SK-N-SH treated with all-trans-retinoic acid at 6 μM for 48 hours (cell line): Measurements from ENCODE around the gene HEYL.

Experiments
- ATAC-seq: fragments of 200-7000 bp; cut with Tn5 transposase; 3 replicates; pipeline ENCODE4 v1.9.1; 2020; ENCODE audit warnings: mild to moderate bottlenecking, moderate library complexity
- ARNTL ChIP-seq: fragments of 450-650 bp; formaldehyde crosslinking; IDR thresholded peaks from 2 replicates; pipeline ENCODE4 v1.5.0; 2020; ENCODE audit warnings: low read depth, mild to moderate bottlenecking, moderate library complexity, borderline replicate concordance
- BACH2 ChIP-seq: fragments of 250-450 bp; sonication (Bioruptor Pico); IDR thresholded peaks from 2 replicates; pipeline ENCODE4 v1.9.0; 2021; ENCODE audit warnings: mild to moderate bottlenecking, borderline replicate concordance
- CSDC2 ChIP-seq: fragments of 250-450 bp; sonication (Bioruptor Pico); IDR thresholded peaks from 2 replicates; pipeline ENCODE4 v1.5.0; 2020; ENCODE audit warnings: mild to moderate bottlenecking, moderate library complexity
- CSRNP3 ChIP-seq: fragments of 250-450 bp; sonication (Bioruptor Pico); IDR thresholded peaks from 2 replicates; pipeline ENCODE4 v1.5.1; 2021; ENCODE audit warnings: mild to moderate bottlenecking, moderate library complexity
- ESRRG ChIP-seq: fragments of 250-450 bp; sonication (Bioruptor Pico); IDR thresholded peaks from 2 replicates; pipeline ENCODE4 v1.6.1; 2021; ENCODE audit warnings: mild to moderate bottlenecking
- ISL1 ChIP-seq: fragments of 250-450 bp; sonication (Bioruptor Pico); IDR thresholded peaks from 2 replicates; pipeline ENCODE4 v2.1.2; 2022; ENCODE audit warnings: mild to moderate bottlenecking, moderate library complexity
- POU6F1 ChIP-seq: fragments of 250-450 bp; sonication (Bioruptor Pico); IDR thresholded peaks from 2 replicates; pipeline ENCODE4 v1.8.0; 2021; ENCODE audit warnings: low read depth, mild to moderate bottlenecking, moderate library complexity, borderline replicate concordance
- PPARA ChIP-seq: fragments of 250-450 bp; sonication (Bioruptor Pico); IDR thresholded peaks from 2 replicates; pipeline ENCODE4 v1.5.0; 2020; ENCODE audit warnings: mild to moderate bottlenecking, borderline replicate concordance
- RARB ChIP-seq: fragments of 250-450 bp; sonication (Bioruptor Pico); IDR thresholded peaks from 2 replicates; pipeline ENCODE4 v1.8.0; 2021; ENCODE audit warnings: mild to moderate bottlenecking, moderate library complexity
- SNAI2 ChIP-seq: fragments of 250-450 bp; sonication (Bioruptor Pico); IDR thresholded peaks from 2 replicates; pipeline ENCODE4 v1.5.0; 2020; ENCODE audit warnings: mild to moderate bottlenecking, moderate library complexity
- TCF4 ChIP-seq: fragments of 250-450 bp; sonication (Bioruptor Pico); IDR thresholded peaks from 2 replicates; pipeline ENCODE4 v1.8.0; 2021; ENCODE audit warnings: mild to moderate bottlenecking, moderate library complexity, borderline replicate concordance
- TOX ChIP-seq: fragments of 250-450 bp; sonication (Bioruptor Pico); IDR thresholded peaks from 2 replicates; pipeline ENCODE4 v1.8.0; 2021; ENCODE audit warnings: mild to moderate bottlenecking, moderate library complexity, borderline replicate concordance
- TSHZ2 ChIP-seq: fragments of 250-450 bp; sonication (Bioruptor Pico); IDR thresholded peaks from 2 replicates; pipeline ENCODE4 v1.5.0; 2020; ENCODE audit warnings: mild to moderate bottlenecking, moderate library complexity
- ZC3H10 ChIP-seq: fragments of 250-450 bp; sonication (Bioruptor Pico); IDR thresholded peaks from 2 replicates; pipeline ENCODE4 v1.5.1; 2021; ENCODE audit warnings: mild to moderate bottlenecking, moderate library complexity
- ZFP3 ChIP-seq: fragments of 250-450 bp; sonication (Bioruptor Pico); IDR thresholded peaks from 2 replicates; pipeline ENCODE4 v1.5.0; 2020; ENCODE audit warnings: mild to moderate bottlenecking, moderate library complexity
- ZFP30 ChIP-seq: fragments of 450-650 bp; formaldehyde crosslinking; IDR thresholded peaks from 2 replicates; pipeline ENCODE4 v1.5.0; 2022; ENCODE audit warnings: mild to moderate bottlenecking, moderate library complexity
- ZNF565 ChIP-seq: fragments of 450-650 bp; formaldehyde crosslinking; conservative IDR thresholded peaks from 2 replicates; pipeline ENCODE4 v1.5.0; 2020; ENCODE audit warnings: low read depth, mild to moderate bottlenecking, moderate library complexity
- ZNF70 ChIP-seq: fragments of 450-650 bp; formaldehyde crosslinking; IDR thresholded peaks from 2 replicates; pipeline ENCODE4 v1.5.0; 2020; ENCODE audit warnings: mild to moderate bottlenecking, moderate library complexity
- ZNF8 ChIP-seq: fragments of 450-650 bp; formaldehyde crosslinking; IDR thresholded peaks from 2 replicates; pipeline ENCODE4 v1.5.0; 2020; ENCODE audit warnings: mild to moderate bottlenecking, moderate library complexity

The HEYL gene

GRCh38 chr1:39639305-39640130 is at the start of gene HEYL:
HEYL (minus strand) TSS chr1:39639643; CDS start chr1:39639625, 18 bp downstream.
- ATAC-seq = no peak
- TF ChIP-seq CSRNP3 (no peak), CSDC2 (CRISPR knock-in tag) (no peak), ISL1 (CRISPR knock-in tag) (no peak), POU6F1 (no peak), RARB (CRISPR knock-in tag) (no peak), TSHZ2 (CRISPR knock-in tag) (no peak), ZFP30 (CRISPR knock-in tag) (no peak), ZFP3 (CRISPR knock-in tag) (no peak), TOX (CRISPR knock-in tag) (no peak)
- TF ChIP-seq, all 23 proteins: peak for 0

GRCh38 chr1:39689214-39689613 is 49.8 kb upstream of the HEYL start:
- no peak for TF ChIP-seq POU6F1
- no peak for TF ChIP-seq ZNF70 (CRISPR knock-in tag)
- no peak for TF ChIP-seq TOX (CRISPR knock-in tag)
- no peak for TF ChIP-seq ZNF8 (CRISPR knock-in tag)
- TF ChIP-seq SNAI2 (CRISPR knock-in tag) = no peak
- no peak for TF ChIP-seq ESRRG
- no peak for TF ChIP-seq ZC3H10 (CRISPR knock-in tag)
- TF ChIP-seq RARB (CRISPR knock-in tag) = no peak
- no peak for TF ChIP-seq ZFP3 (CRISPR knock-in tag)
- ATAC-seq = no peak

GRCh38 chr1:39688706-39689105 is 49.3 kb upstream of the HEYL start:
- ATAC-seq = no peak
- no peak for TF ChIP-seq ARNTL (CRISPR knock-in tag)
- no peak for TF ChIP-seq TCF4 (CRISPR knock-in tag)
- TF ChIP-seq ZNF565 (CRISPR knock-in tag) = no peak
- no peak for TF ChIP-seq CSRNP3
- no peak for TF ChIP-seq TSHZ2 (CRISPR knock-in tag)
- no peak for TF ChIP-seq ZNF70 (CRISPR knock-in tag)
- no peak for TF ChIP-seq TOX (CRISPR knock-in tag)
- no peak for TF ChIP-seq ZNF8 (CRISPR knock-in tag)
- no peak for TF ChIP-seq PPARA (CRISPR knock-in tag)
- no peak for TF ChIP-seq ISL1 (CRISPR knock-in tag)
- TF ChIP-seq ESRRG = no peak
- TF ChIP-seq BACH2 (CRISPR knock-in tag) = no peak
- no peak for TF ChIP-seq CSDC2 (CRISPR knock-in tag)
